Upper lobe of left lung (tissue), 4 donors: Measurements from ENCODE around the gene IGFL2.

Experiments
- POLR2A ChIP-seq, 4 donors: fragments of 450-650 bp; IDR thresholded peaks; one replicate each; pipeline ENCODE4 v1.5.1; 2016 to 2017; ENCODE audit warnings: antibody characterized with exemption in 4 of 4, mild to moderate bottlenecking in 2 of 4
- TF ChIP-seq, protein P1 (sequence below), 6 experiments: fragments of 450-650 bp in 4 of 6; fragments of 200-600 bp in 2 of 6; sonication (generic) in 2 of 6; IDR thresholded peaks; one replicate each; pipeline ENCODE4 v1.5.1; 2016 to 2019; ENCODE audit warnings: antibody characterized with exemption in 6 of 6

- TF ChIP-seq, protein P1, sequence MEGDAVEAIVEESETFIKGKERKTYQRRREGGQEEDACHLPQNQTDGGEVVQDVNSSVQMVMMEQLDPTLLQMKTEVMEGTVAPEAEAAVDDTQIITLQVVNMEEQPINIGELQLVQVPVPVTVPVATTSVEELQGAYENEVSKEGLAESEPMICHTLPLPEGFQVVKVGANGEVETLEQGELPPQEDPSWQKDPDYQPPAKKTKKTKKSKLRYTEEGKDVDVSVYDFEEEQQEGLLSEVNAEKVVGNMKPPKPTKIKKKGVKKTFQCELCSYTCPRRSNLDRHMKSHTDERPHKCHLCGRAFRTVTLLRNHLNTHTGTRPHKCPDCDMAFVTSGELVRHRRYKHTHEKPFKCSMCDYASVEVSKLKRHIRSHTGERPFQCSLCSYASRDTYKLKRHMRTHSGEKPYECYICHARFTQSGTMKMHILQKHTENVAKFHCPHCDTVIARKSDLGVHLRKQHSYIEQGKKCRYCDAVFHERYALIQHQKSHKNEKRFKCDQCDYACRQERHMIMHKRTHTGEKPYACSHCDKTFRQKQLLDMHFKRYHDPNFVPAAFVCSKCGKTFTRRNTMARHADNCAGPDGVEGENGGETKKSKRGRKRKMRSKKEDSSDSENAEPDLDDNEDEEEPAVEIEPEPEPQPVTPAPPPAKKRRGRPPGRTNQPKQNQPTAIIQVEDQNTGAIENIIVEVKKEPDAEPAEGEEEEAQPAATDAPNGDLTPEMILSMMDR (IDR thresholded peaks at IDR 0.05), result no peak
- TF ChIP-seq POLR2A (IDR thresholded peaks at IDR 0.05), result no peak
These were observed 31.9 kb upstream of the IGFL2 start for GRCh38 chr19:46116121-46116520.
